ENCODE measurements around the gene CLGN.
"Not testable (repeated sequence)": the region's sequence is repeated elsewhere in the genome, so short reads cannot be mapped to it uniquely, and the experiment has no call there.

CLGN gene

GRCh38 chr4:140439644-140440142 lies 12.2 kb upstream of the CLGN start:
- H3K27me3 ChIP-seq (ENCODE audit: control insufficient read depth in 1 of 2, insufficient read depth in 2 of 2, low read length in 2 of 2), result no peaks in the 10 kb centered on the region
- no peaks in the 10 kb centered on the region for H3K4me1 ChIP-seq (ENCODE audit: control insufficient read depth, insufficient read depth, low read length)
- no peaks in the 10 kb centered on the region for H3K9me3 ChIP-seq (ENCODE audit: control insufficient read depth in 2 of 2, low read length in 2 of 2)
- H3K9ac ChIP-seq (ENCODE audit: low read length in 2 of 2), result no peak overlapping the region
- H3K27ac ChIP-seq (ENCODE audit: low read length), result no peak overlapping the region
- no peaks in the 10 kb centered on the region for H3K36me3 ChIP-seq (ENCODE audit: control insufficient read depth in 2 of 2, insufficient read depth in 2 of 2, low read length in 2 of 2)
- no peak overlapping the region for H3K4me3 ChIP-seq (ENCODE audit: low read length in 2 of 2)

GRCh38 chr4:140427919-140428471 lies 547 bp upstream of the CLGN start:
- Histone ChIP-seq H3K9ac (ENCODE audit: low read length in 2 of 2) (peak overlapping the region; percentile 0 to 37), H3K27ac (ENCODE audit: low read length) (no peak overlapping the region)

GRCh38 chr4:140426610-140427105 lies 790 bp downstream of the CLGN start:
- no peaks in the 10 kb centered on the region for H3K36me3 ChIP-seq (ENCODE audit: control insufficient read depth in 2 of 2, insufficient read depth in 2 of 2, low read length in 2 of 2)
- H3K9ac ChIP-seq (ENCODE audit: low read length in 2 of 2), result peak overlapping the region in 1 of 2 donors; percentile 67
- H3K9me3 ChIP-seq (ENCODE audit: control insufficient read depth in 2 of 2, low read length in 2 of 2), result no peaks in the 10 kb centered on the region
- H3K27me3 ChIP-seq (ENCODE audit: control insufficient read depth in 1 of 2, insufficient read depth in 2 of 2, low read length in 2 of 2), result no peaks in the 10 kb centered on the region
- peak overlapping the region; percentile 87 to 94 for H3K4me3 ChIP-seq (ENCODE audit: low read length in 2 of 2)
- H3K4me1 ChIP-seq (ENCODE audit: control insufficient read depth, insufficient read depth, low read length), result peaks cover 9% of the 10 kb centered on the region
- peak overlapping the region; percentile 26 for H3K27ac ChIP-seq (ENCODE audit: low read length)

More at GRCh38 chr4:140427919-140428471, 547 bp upstream of the CLGN start:
- Histone ChIP-seq H3K27me3 (ENCODE audit: control insufficient read depth in 1 of 2, insufficient read depth in 2 of 2, low read length in 2 of 2) (no peaks in the 10 kb centered on the region), H3K9me3 (ENCODE audit: control insufficient read depth in 2 of 2, low read length in 2 of 2) (no peaks in the 10 kb centered on the region), H3K36me3 (ENCODE audit: control insufficient read depth in 2 of 2, insufficient read depth in 2 of 2, low read length in 2 of 2) (no peaks in the 10 kb centered on the region), H3K4me1 (ENCODE audit: control insufficient read depth, insufficient read depth, low read length) (peaks cover 9% of the 10 kb centered on the region), H3K4me3 (ENCODE audit: low read length in 2 of 2) (peak overlapping the region; percentile 87 to 94)

- H3K4me3 ChIP-seq (ENCODE audit: low read length in 2 of 2), result no peak overlapping the region
- no peaks in the 10 kb centered on the region for H3K9me3 ChIP-seq (ENCODE audit: control insufficient read depth in 2 of 2, low read length in 2 of 2)
- no peak overlapping the region for H3K9ac ChIP-seq (ENCODE audit: low read length in 2 of 2)
- H3K36me3 ChIP-seq (ENCODE audit: control insufficient read depth in 2 of 2, insufficient read depth in 2 of 2, low read length in 2 of 2), result no peaks in the 10 kb centered on the region
- peaks cover 9% of the 10 kb centered on the region for H3K4me1 ChIP-seq (ENCODE audit: control insufficient read depth, insufficient read depth, low read length)
- H3K27me3 ChIP-seq (ENCODE audit: control insufficient read depth in 1 of 2, insufficient read depth in 2 of 2, low read length in 2 of 2), result no peaks in the 10 kb centered on the region
- H3K27ac ChIP-seq (ENCODE audit: low read length), result no peak overlapping the region
Measured at GRCh38 chr4:140423106-140423505, 4.3 kb downstream of the CLGN start.

- H3K4me1 ChIP-seq (ENCODE audit: control insufficient read depth, insufficient read depth, low read length); H3K36me3 ChIP-seq (ENCODE audit: control insufficient read depth in 2 of 2, insufficient read depth in 2 of 2, low read length in 2 of 2); H3K9ac ChIP-seq (ENCODE audit: low read length in 2 of 2); H3K27ac ChIP-seq (ENCODE audit: low read length); H3K9me3 ChIP-seq (ENCODE audit: control insufficient read depth in 2 of 2, low read length in 2 of 2); H3K4me3 ChIP-seq (ENCODE audit: low read length in 2 of 2); H3K27me3 ChIP-seq (ENCODE audit: control insufficient read depth in 1 of 2, insufficient read depth in 2 of 2, low read length in 2 of 2): not testable (repeated sequence)
Measured at GRCh38 chr4:140413130-140413969, 14.1 kb downstream of the CLGN start.

- no peak overlapping the region for H3K4me3 ChIP-seq (ENCODE audit: low read length in 2 of 2)
- no peaks in the 10 kb centered on the region for H3K4me1 ChIP-seq (ENCODE audit: control insufficient read depth, insufficient read depth, low read length)
- no peak overlapping the region for H3K9ac ChIP-seq (ENCODE audit: low read length in 2 of 2)
- H3K27ac ChIP-seq (ENCODE audit: low read length), result no peak overlapping the region
- H3K27me3 ChIP-seq (ENCODE audit: control insufficient read depth in 1 of 2, insufficient read depth in 2 of 2, low read length in 2 of 2), result no peaks in the 10 kb centered on the region
- H3K36me3 ChIP-seq (ENCODE audit: control insufficient read depth in 2 of 2, insufficient read depth in 2 of 2, low read length in 2 of 2), result no peaks in the 10 kb centered on the region
- no peaks in the 10 kb centered on the region for H3K9me3 ChIP-seq (ENCODE audit: control insufficient read depth in 2 of 2, low read length in 2 of 2)
Measured at GRCh38 chr4:140408974-140409373, 18.5 kb downstream of the CLGN start.

- Histone ChIP-seq H3K9ac (ENCODE audit: low read length in 2 of 2) (no peak overlapping the region), H3K4me3 (ENCODE audit: low read length in 2 of 2) (no peak overlapping the region), H3K27ac (ENCODE audit: low read length) (no peak overlapping the region), H3K9me3 (ENCODE audit: control insufficient read depth in 2 of 2, low read length in 2 of 2) (no peaks in the 10 kb centered on the region), H3K36me3 (ENCODE audit: control insufficient read depth in 2 of 2, insufficient read depth in 2 of 2, low read length in 2 of 2) (no peaks in the 10 kb centered on the region), H3K27me3 (ENCODE audit: control insufficient read depth in 1 of 2, insufficient read depth in 2 of 2, low read length in 2 of 2) (no peaks in the 10 kb centered on the region), H3K4me1 (ENCODE audit: control insufficient read depth, insufficient read depth, low read length) (no peaks in the 10 kb centered on the region)
Measured at GRCh38 chr4:140406292-140406691, 21.2 kb downstream of the CLGN start.

GRCh38 chr4:140400111-140400510 lies 27.3 kb downstream of the CLGN start:
- Histone ChIP-seq H3K9ac (ENCODE audit: low read length in 2 of 2) (no peak overlapping the region), H3K27ac (ENCODE audit: low read length) (no peak overlapping the region), H3K4me1 (ENCODE audit: control insufficient read depth, insufficient read depth, low read length) (no peaks in the 10 kb centered on the region), H3K9me3 (ENCODE audit: control insufficient read depth in 2 of 2, low read length in 2 of 2) (no peaks in the 10 kb centered on the region), H3K27me3 (ENCODE audit: control insufficient read depth in 1 of 2, insufficient read depth in 2 of 2, low read length in 2 of 2) (no peaks in the 10 kb centered on the region), H3K36me3 (ENCODE audit: control insufficient read depth in 2 of 2, insufficient read depth in 2 of 2, low read length in 2 of 2) (peaks cover 0 to 5% of the 10 kb centered on the region in 2 donors), H3K4me3 (ENCODE audit: low read length in 2 of 2) (no peak overlapping the region)

GRCh38 chr4:140395668-140396067 lies 31.8 kb downstream of the CLGN start:
- no peaks in the 10 kb centered on the region for H3K9me3 ChIP-seq (ENCODE audit: control insufficient read depth in 2 of 2, low read length in 2 of 2)
- H3K4me1 ChIP-seq (ENCODE audit: control insufficient read depth, insufficient read depth, low read length), result no peaks in the 10 kb centered on the region
- H3K9ac ChIP-seq (ENCODE audit: low read length in 2 of 2), result no peak overlapping the region
- H3K36me3 ChIP-seq (ENCODE audit: control insufficient read depth in 2 of 2, insufficient read depth in 2 of 2, low read length in 2 of 2), result peaks cover 0 to 5% of the 10 kb centered on the region in 2 donors
- H3K4me3 ChIP-seq (ENCODE audit: low read length in 2 of 2), result no peak overlapping the region
- H3K27ac ChIP-seq (ENCODE audit: low read length), result no peak overlapping the region
- H3K27me3 ChIP-seq (ENCODE audit: control insufficient read depth in 1 of 2, insufficient read depth in 2 of 2, low read length in 2 of 2), result no peaks in the 10 kb centered on the region

GRCh38 chr4:140388015-140388414 lies 39.4 kb downstream of the CLGN start:
- Histone ChIP-seq H3K9me3 (ENCODE audit: control insufficient read depth in 2 of 2, low read length in 2 of 2) (no peaks in the 10 kb centered on the region), H3K36me3 (ENCODE audit: control insufficient read depth in 2 of 2, insufficient read depth in 2 of 2, low read length in 2 of 2) (peaks cover 0 to 5% of the 10 kb centered on the region in 2 donors), H3K4me1 (ENCODE audit: control insufficient read depth, insufficient read depth, low read length) (no peaks in the 10 kb centered on the region), H3K4me3 (ENCODE audit: low read length in 2 of 2) (no peak overlapping the region), H3K9ac (ENCODE audit: low read length in 2 of 2) (no peak overlapping the region), H3K27me3 (ENCODE audit: control insufficient read depth in 1 of 2, insufficient read depth in 2 of 2, low read length in 2 of 2) (no peaks in the 10 kb centered on the region), H3K27ac (ENCODE audit: low read length) (no peak overlapping the region)

GRCh38 chr4:140382732-140383131 lies 44.7 kb downstream of the CLGN start:
- no peak overlapping the region for H3K27ac ChIP-seq (ENCODE audit: low read length)
- H3K4me1 ChIP-seq (ENCODE audit: control insufficient read depth, insufficient read depth, low read length), result no peaks in the 10 kb centered on the region
- H3K4me3 ChIP-seq (ENCODE audit: low read length in 2 of 2), result no peak overlapping the region
- peaks cover 2 to 9% of the 10 kb centered on the region in 2 donors for H3K36me3 ChIP-seq (ENCODE audit: control insufficient read depth in 2 of 2, insufficient read depth in 2 of 2, low read length in 2 of 2)
- H3K9ac ChIP-seq (ENCODE audit: low read length in 2 of 2), result no peak overlapping the region
- H3K27me3 ChIP-seq (ENCODE audit: control insufficient read depth in 1 of 2, insufficient read depth in 2 of 2, low read length in 2 of 2), result no peaks in the 10 kb centered on the region
- no peaks in the 10 kb centered on the region for H3K9me3 ChIP-seq (ENCODE audit: control insufficient read depth in 2 of 2, low read length in 2 of 2)
